ENCODE measurements around the gene LAD1. TPM values are rescaled to one million over a fixed set of nuclear protein-coding genes. Genes with fewer than 3 reads are reported as not detected.

Gene LAD1
- total and polyA plus RNA-seq, 2 experiments from 2014 or later = 63.5 to 64.2 TPM

GRCh38 chr1:201378804-201379203 lies 20.3 kb downstream of the LAD1 start:
- H3K27ac ChIP-seq = no peak overlapping the region
- DNase-seq (ENCODE audit: low spot score) = no peak
- no peak overlapping the region for H3K4me3 ChIP-seq
- H3K9me2 ChIP-seq (replicated peaks; ENCODE audit: insufficient read depth) = no peaks in the 10 kb centered on the region
- no peaks in the 10 kb centered on the region for H3K27me3 ChIP-seq
- H2AFZ ChIP-seq = no peak overlapping the region
- no peak overlapping the region for H3K4me2 ChIP-seq
- TF ChIP-seq EZH2phosphoT487 (IDR thresholded peaks at IDR 0.05; ENCODE audit: low read depth, severe bottlenecking, unreplicated experiment) = no peak
- no peak for TF ChIP-seq CTCF (IDR thresholded peaks at IDR 0.05; ENCODE audit: poor library complexity)
- no peak for TF ChIP-seq EZH2 (IDR thresholded peaks at IDR 0.05; ENCODE audit: borderline replicate concordance)
- no peaks in the 10 kb centered on the region for H4K20me1 ChIP-seq (ENCODE audit: insufficient read depth, poor library complexity, severe bottlenecking)
- WGBS (ENCODE audit: low lambda C conversion rate, missing lambda C conversion rate) = 91% methylated on average over 6 of the region's 6 CpGs
- H3K9me3 ChIP-seq (ENCODE audit: low read depth) = no peaks in the 10 kb centered on the region
- no peaks in the 10 kb centered on the region for H3K79me2 ChIP-seq
- H3K4me1 ChIP-seq (ENCODE audit: insufficient read depth) = peaks cover 26% of the 10 kb centered on the region
- no peaks in the 10 kb centered on the region for H3K36me3 ChIP-seq (replicated peaks; ENCODE audit: insufficient read depth, low read depth)

DNA sequence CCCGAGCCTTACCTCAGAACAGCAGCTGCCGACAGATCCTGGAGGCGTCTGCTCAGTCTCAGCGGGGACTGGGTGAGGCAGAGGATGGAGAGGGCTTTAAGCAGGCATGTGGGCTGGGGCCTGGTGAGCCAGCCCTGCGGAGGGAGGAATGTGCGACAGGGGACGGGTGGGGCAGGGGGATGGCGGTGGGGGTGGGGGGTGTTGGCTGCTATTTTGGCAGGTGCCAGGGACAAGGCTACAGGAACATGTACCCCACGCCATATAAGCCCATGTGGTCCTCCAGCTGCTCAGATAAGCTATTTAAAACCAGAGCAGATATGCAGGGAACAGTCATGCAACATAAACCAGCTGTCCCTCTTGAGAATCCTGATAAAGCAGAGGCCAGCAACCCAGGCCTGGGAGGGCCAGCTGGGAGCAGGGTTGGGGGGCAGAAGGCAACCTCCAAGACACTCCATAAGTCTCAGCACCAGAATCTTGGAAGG lies 21.5 kb downstream of the LAD1 start, which contains the start of gene TNNT2:
TSS of gene TNNT2 (minus strand) at position 70 of the 482 bp plus-strand sequence. CDS start 4,426 bp downstream, outside the sequence.
- DNase-seq (ENCODE audit: low spot score) = peak; percentile 53
- H3K4me3 ChIP-seq = no peak within 1 kb of the TSS
- no peaks in the 10 kb centered on the region for H3K9me3 ChIP-seq (ENCODE audit: low read depth)
- WGBS (ENCODE audit: low lambda C conversion rate, missing lambda C conversion rate) = 37% methylated on average over 9 of the region's 9 CpGs
- H3K4me2 ChIP-seq = peak within 1 kb of the TSS; percentile 48
- peaks cover 19% of the 10 kb centered on the region for H3K4me1 ChIP-seq (ENCODE audit: insufficient read depth)
- no peak for TF ChIP-seq EZH2phosphoT487 (IDR thresholded peaks at IDR 0.05; ENCODE audit: low read depth, severe bottlenecking, unreplicated experiment)
- TF ChIP-seq EZH2 (IDR thresholded peaks at IDR 0.05; ENCODE audit: borderline replicate concordance) = no peak
- no peak for TF ChIP-seq CTCF (IDR thresholded peaks at IDR 0.05; ENCODE audit: poor library complexity)
- H3K27ac ChIP-seq = no peak within 1 kb of the TSS
- no peaks in the 10 kb centered on the region for H3K79me2 ChIP-seq
- H3K36me3 ChIP-seq (replicated peaks; ENCODE audit: insufficient read depth, low read depth) = no peaks in the 10 kb centered on the region
- H4K20me1 ChIP-seq (ENCODE audit: insufficient read depth, poor library complexity, severe bottlenecking) = no peaks in the 10 kb centered on the region
- H3K9me2 ChIP-seq (replicated peaks; ENCODE audit: insufficient read depth) = no peaks in the 10 kb centered on the region
- H2AFZ ChIP-seq = no peak within 1 kb of the TSS
- H3K27me3 ChIP-seq = no peaks in the 10 kb centered on the region

DNA sequence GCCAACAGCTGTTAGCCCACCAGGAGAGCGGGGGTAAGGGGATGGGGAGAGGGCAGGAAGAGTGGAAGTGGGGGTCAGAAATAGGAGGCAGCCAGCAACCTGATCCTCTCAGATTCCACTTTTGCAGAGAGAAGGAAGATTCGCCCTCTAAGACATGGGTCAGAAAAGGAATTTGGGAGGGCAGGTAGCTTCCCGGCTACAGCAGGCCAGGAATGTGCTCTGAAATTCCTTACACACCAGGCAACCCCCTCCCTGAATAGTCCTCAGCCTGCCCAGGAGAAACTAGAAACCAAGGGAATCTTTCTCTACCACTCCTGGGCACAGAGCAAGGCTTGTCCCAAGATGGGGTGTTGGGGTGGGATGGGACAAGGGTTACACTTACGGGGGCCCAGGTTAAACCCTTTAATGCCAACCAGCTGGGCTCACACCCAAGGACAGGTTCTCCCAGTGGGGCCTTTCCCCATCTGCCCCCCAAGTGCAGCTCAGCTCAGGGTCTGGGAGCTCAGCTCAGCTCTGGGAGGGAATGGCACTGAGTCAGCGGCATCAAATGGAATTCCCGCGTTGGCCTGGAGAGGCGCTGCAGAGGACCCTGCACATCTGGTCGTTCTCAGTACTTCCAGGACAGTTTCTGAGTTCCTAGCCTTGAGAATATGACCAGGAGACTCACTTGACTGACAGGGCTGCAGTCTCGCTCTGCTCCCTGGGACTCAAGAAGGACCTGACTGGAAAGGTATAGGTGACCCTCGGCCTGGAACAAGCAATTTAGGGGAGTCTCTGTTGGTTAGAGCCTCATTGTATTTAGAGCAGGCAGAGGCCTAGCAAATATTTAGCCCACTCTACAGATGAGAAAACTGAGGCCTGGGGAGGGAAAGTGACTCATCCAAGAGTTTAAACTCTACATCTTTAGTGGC lies 22.4 kb downstream of the LAD1 start:
- H4K20me1 ChIP-seq (ENCODE audit: insufficient read depth, poor library complexity, severe bottlenecking) = no peaks in the 10 kb centered on the region
- H3K9me2 ChIP-seq (replicated peaks; ENCODE audit: insufficient read depth) = no peaks in the 10 kb centered on the region
- peak overlapping the region; percentile 48 for H3K4me2 ChIP-seq
- 37% methylated on average over 11 of the region's 11 CpGs for WGBS (ENCODE audit: low lambda C conversion rate, missing lambda C conversion rate)
- H2AFZ ChIP-seq = no peak overlapping the region
- no peaks in the 10 kb centered on the region for H3K27me3 ChIP-seq
- DNase-seq (ENCODE audit: low spot score) = peak; percentile 78
- no peaks in the 10 kb centered on the region for H3K79me2 ChIP-seq
- no peaks in the 10 kb centered on the region for H3K9me3 ChIP-seq (ENCODE audit: low read depth)
- peaks cover 19% of the 10 kb centered on the region for H3K4me1 ChIP-seq (ENCODE audit: insufficient read depth)
- H3K4me3 ChIP-seq = no peak overlapping the region
- H3K27ac ChIP-seq = no peak overlapping the region
- H3K36me3 ChIP-seq (replicated peaks; ENCODE audit: insufficient read depth, low read depth) = no peaks in the 10 kb centered on the region
- TF ChIP-seq EZH2phosphoT487 (IDR thresholded peaks at IDR 0.05; ENCODE audit: low read depth, severe bottlenecking, unreplicated experiment) (no peak), EZH2 (IDR thresholded peaks at IDR 0.05; ENCODE audit: borderline replicate concordance) (no peak), CTCF (IDR thresholded peaks at IDR 0.05; ENCODE audit: poor library complexity) (peak; percentile 56)

Measured in hepatocyte (in vitro differentiated cells).